ENCODE results near the gene RABL2B.
"Not testable (repeated sequence)": the region's sequence is repeated elsewhere in the genome, so short reads cannot be mapped to it uniquely, and the experiment has no call there.

- TF ChIP-seq CTCF (IDR thresholded peaks at IDR 0.05; ENCODE audit: poor library complexity); EZH2 (IDR thresholded peaks at IDR 0.05; ENCODE audit: borderline replicate concordance); EZH2phosphoT487 (IDR thresholded peaks at IDR 0.05; ENCODE audit: low read depth, severe bottlenecking, unreplicated experiment): not testable (repeated sequence)
Measured at GRCh38 chr22:50756406-50756805, 27.0 kb downstream of the RABL2B start.
